ENCODE results near the gene JAML.

JAML gene

DNA sequence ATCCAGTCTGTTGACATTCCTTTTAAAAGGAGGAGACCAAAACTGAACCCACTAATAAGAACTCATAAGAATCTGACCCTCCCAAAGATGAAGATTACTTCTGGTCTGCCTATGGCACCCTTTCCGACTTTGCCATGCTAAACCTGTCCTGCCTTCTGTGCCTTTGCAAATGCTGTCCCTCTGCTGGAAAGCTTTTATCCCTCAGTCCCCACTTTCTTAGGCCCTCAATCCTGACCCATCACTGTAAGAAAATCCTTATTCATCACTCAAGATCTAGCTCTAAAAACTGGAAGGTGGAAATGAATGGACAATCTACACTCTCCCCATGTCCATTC lies 16.9 kb upstream of the JAML start:
- H3K4me1 ChIP-seq (ENCODE audit: control insufficient read depth in 5 of 5, insufficient read depth in 5 of 5, low read length in 5 of 5) = peaks cover 0 to 23% (median 0%) of the 10 kb centered on the region in 5 donors
- H3K9ac ChIP-seq (ENCODE audit: low read length in 5 of 5) = peak overlapping the region in 1 of 5 donors; percentile 40

DNA sequence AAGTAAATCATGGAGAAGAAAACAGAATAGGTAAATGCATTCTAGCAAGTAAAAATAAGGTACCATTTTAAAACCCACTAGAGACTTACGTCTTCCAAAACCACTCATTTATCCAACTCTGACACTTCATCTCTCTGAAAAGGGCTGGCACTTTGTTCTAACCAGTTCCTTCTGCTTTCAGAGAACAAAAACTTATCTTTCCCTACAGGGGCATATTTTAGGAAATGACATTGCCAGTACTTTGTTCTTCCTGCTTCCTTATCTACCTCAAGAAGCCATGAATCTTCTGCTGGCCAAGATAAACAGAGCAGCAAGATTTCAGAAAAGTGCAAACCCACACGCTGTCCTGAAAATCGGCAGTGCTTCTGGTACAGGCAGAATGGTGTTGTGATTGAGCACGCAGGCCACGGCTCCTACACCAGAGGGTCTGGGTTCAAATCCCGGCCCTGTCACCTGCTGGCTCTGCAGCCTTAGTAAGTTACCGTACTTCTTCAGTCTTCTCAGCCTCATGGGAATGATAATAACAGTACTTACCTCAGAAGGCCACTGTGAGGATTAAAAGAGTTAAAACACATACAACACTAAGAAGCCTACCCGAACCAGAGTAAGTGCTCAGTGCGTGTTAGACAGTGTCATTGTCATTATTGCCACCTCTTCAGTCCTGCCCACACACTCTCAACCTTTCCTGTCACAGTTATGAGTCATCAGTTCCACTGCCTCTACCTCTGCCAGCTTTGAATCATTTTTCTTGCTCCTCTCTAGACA lies 16.4 kb upstream of the JAML start:
- no peak overlapping the region for H3K27ac ChIP-seq (ENCODE audit: low read depth, low read length)
- no peak overlapping the region for H3K4me3 ChIP-seq (ENCODE audit: low read depth in 1 of 5, low read length in 5 of 5)
- no peaks in the 10 kb centered on the region for H3K9me3 ChIP-seq (ENCODE audit: control insufficient read depth in 5 of 5, low read length in 5 of 5)
- H3K27me3 ChIP-seq (ENCODE audit: control insufficient read depth in 5 of 5, insufficient read depth in 4 of 5, low read length in 5 of 5) = peaks cover 0 to 5% (median 3%) of the 10 kb centered on the region in 5 donors
- H3K9ac ChIP-seq (ENCODE audit: low read length in 5 of 5) = peak overlapping the region in 1 of 5 donors; percentile 40
- H3K4me1 ChIP-seq (ENCODE audit: control insufficient read depth in 5 of 5, insufficient read depth in 5 of 5, low read length in 5 of 5) = peaks cover 0 to 23% (median 0%) of the 10 kb centered on the region in 5 donors
- H3K36me3 ChIP-seq (ENCODE audit: control insufficient read depth in 5 of 5, insufficient read depth in 5 of 5, low read length in 5 of 5) = no peaks in the 10 kb centered on the region

More for the DNA sequence above, 16.9 kb upstream of the JAML start:
- Histone ChIP-seq H3K4me3 (ENCODE audit: low read depth in 1 of 5, low read length in 5 of 5) (no peak overlapping the region), H3K9me3 (ENCODE audit: control insufficient read depth in 5 of 5, low read length in 5 of 5) (no peaks in the 10 kb centered on the region), H3K27ac (ENCODE audit: low read depth, low read length) (no peak overlapping the region), H3K36me3 (ENCODE audit: control insufficient read depth in 5 of 5, insufficient read depth in 5 of 5, low read length in 5 of 5) (no peaks in the 10 kb centered on the region), H3K27me3 (ENCODE audit: control insufficient read depth in 5 of 5, insufficient read depth in 4 of 5, low read length in 5 of 5) (peaks cover 0 to 5% (median 3%) of the 10 kb centered on the region in 5 donors)

DNA sequence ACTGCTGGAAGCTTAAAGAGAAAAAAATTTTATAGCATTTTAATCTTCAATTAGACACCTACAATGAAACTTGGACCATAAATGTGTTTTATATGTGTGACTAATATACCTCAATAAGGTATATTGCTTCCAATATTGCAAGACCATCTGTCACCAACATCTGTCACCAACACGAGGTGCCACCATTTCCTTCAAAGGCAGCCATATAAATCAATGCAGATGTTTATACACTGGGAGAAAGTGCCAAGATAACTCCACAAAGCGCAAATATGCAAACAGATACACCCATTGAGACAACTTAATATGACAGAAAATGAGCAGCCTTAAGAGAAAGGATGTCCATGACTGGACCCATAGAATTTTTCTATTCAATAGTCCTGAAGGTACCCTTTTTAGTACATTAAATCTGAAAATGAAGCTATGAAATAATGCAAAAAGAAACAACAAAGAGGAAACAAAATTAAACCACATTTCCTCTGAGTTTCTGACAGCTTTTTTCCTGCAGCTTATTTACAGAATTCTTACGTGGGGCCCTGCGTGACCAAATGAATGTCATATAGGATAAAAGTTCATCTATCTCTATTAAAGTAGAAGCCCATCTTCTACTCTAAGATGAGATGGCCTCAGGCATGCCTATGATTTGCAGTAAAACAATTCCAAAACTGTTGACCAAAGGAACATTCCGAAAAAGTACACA lies 14.8 kb upstream of the JAML start:
- Histone ChIP-seq H3K4me1 (ENCODE audit: control insufficient read depth in 5 of 5, insufficient read depth in 5 of 5, low read length in 5 of 5) (peaks cover 0 to 23% (median 0%) of the 10 kb centered on the region in 5 donors), H3K4me3 (ENCODE audit: low read depth in 1 of 5, low read length in 5 of 5) (no peak overlapping the region), H3K36me3 (ENCODE audit: control insufficient read depth in 5 of 5, insufficient read depth in 5 of 5, low read length in 5 of 5) (no peaks in the 10 kb centered on the region), H3K9me3 (ENCODE audit: control insufficient read depth in 5 of 5, low read length in 5 of 5) (no peaks in the 10 kb centered on the region), H3K27me3 (ENCODE audit: control insufficient read depth in 5 of 5, insufficient read depth in 4 of 5, low read length in 5 of 5) (peaks cover 0 to 5% (median 3%) of the 10 kb centered on the region in 5 donors), H3K9ac (ENCODE audit: low read length in 5 of 5) (no peak overlapping the region), H3K27ac (ENCODE audit: low read depth, low read length) (no peak overlapping the region)

GRCh38 chr11:118238929-118239328 lies 14.1 kb upstream of the JAML start:
- H3K4me3 ChIP-seq (ENCODE audit: low read depth in 1 of 5, low read length in 5 of 5) = no peak overlapping the region
- peaks cover 0 to 3% (median 1%) of the 10 kb centered on the region in 5 donors for H3K27me3 ChIP-seq (ENCODE audit: control insufficient read depth in 5 of 5, insufficient read depth in 4 of 5, low read length in 5 of 5)
- no peak overlapping the region for H3K27ac ChIP-seq (ENCODE audit: low read depth, low read length)
- no peaks in the 10 kb centered on the region for H3K36me3 ChIP-seq (ENCODE audit: control insufficient read depth in 5 of 5, insufficient read depth in 5 of 5, low read length in 5 of 5)
- peaks cover 0 to 23% (median 0%) of the 10 kb centered on the region in 5 donors for H3K4me1 ChIP-seq (ENCODE audit: control insufficient read depth in 5 of 5, insufficient read depth in 5 of 5, low read length in 5 of 5)
- H3K9me3 ChIP-seq (ENCODE audit: control insufficient read depth in 5 of 5, low read length in 5 of 5) = no peaks in the 10 kb centered on the region
- no peak overlapping the region for H3K9ac ChIP-seq (ENCODE audit: low read length in 5 of 5)

GRCh38 chr11:118238421-118238820 lies 13.6 kb upstream of the JAML start:
- H3K4me3 ChIP-seq (ENCODE audit: low read depth in 1 of 5, low read length in 5 of 5) = no peak overlapping the region
- no peaks in the 10 kb centered on the region for H3K36me3 ChIP-seq (ENCODE audit: control insufficient read depth in 5 of 5, insufficient read depth in 5 of 5, low read length in 5 of 5)
- H3K27me3 ChIP-seq (ENCODE audit: control insufficient read depth in 5 of 5, insufficient read depth in 4 of 5, low read length in 5 of 5) = peaks cover 0 to 6% (median 2%) of the 10 kb centered on the region in 5 donors
- H3K4me1 ChIP-seq (ENCODE audit: control insufficient read depth in 5 of 5, insufficient read depth in 5 of 5, low read length in 5 of 5) = peaks cover 0 to 23% (median 0%) of the 10 kb centered on the region in 5 donors
- no peaks in the 10 kb centered on the region for H3K9me3 ChIP-seq (ENCODE audit: control insufficient read depth in 5 of 5, low read length in 5 of 5)
- H3K9ac ChIP-seq (ENCODE audit: low read length in 5 of 5) = no peak overlapping the region
- H3K27ac ChIP-seq (ENCODE audit: low read depth, low read length) = no peak overlapping the region

DNA sequence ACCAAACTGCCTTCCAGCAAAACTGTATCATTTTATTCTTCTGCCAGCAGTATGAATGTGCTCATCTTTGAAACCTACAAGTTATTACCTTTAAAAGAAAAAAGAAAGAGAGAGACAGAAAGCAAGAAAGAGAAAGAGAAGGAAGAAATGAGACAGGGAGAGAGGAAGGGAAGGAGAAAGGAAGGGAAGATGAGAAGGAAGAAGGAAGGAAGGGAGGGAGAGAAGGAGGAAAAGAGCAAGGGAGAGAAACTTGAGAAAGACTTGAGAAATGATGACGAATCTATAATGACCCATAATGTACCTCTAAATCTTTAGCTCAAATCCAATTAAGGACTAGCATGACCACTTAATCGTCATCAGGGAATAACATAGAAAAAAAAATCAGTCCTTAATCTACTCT lies 11.4 kb upstream of the JAML start:
- peaks cover 0 to 18% (median 0%) of the 10 kb centered on the region in 5 donors for H3K4me1 ChIP-seq (ENCODE audit: control insufficient read depth in 5 of 5, insufficient read depth in 5 of 5, low read length in 5 of 5)
- H3K9ac ChIP-seq (ENCODE audit: low read length in 5 of 5) = no peak overlapping the region
- H3K4me3 ChIP-seq (ENCODE audit: low read depth in 1 of 5, low read length in 5 of 5) = no peak overlapping the region
- H3K9me3 ChIP-seq (ENCODE audit: control insufficient read depth in 5 of 5, low read length in 5 of 5) = no peaks in the 10 kb centered on the region
- peaks cover 0 to 6% (median under 1%) of the 10 kb centered on the region in 5 donors for H3K27me3 ChIP-seq (ENCODE audit: control insufficient read depth in 5 of 5, insufficient read depth in 4 of 5, low read length in 5 of 5)
- no peaks in the 10 kb centered on the region for H3K36me3 ChIP-seq (ENCODE audit: control insufficient read depth in 5 of 5, insufficient read depth in 5 of 5, low read length in 5 of 5)
- H3K27ac ChIP-seq (ENCODE audit: low read depth, low read length) = no peak overlapping the region

DNA sequence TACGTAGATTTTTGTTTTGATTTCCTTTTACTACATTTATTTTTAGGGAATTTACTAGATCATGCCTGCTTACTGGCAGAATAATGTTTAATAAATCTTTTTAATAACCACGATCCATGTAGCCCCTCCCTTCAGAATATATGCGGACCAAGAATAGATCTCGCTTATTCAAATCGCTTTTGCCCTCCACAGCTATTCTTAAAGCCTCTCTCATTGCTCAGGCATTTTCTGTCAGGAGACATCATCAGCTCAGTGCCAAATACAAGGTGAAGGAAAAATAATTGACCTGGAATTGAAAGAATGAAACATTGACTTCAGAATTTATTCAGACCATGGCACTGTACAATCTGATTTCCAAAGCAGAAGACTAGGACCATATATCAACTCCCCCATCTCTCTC lies 10.0 kb upstream of the JAML start:
- H3K4me1 ChIP-seq (ENCODE audit: control insufficient read depth in 5 of 5, insufficient read depth in 5 of 5, low read length in 5 of 5) = peaks cover 0 to 10% (median 0%) of the 10 kb centered on the region in 5 donors
- no peak overlapping the region for H3K4me3 ChIP-seq (ENCODE audit: low read depth in 1 of 5, low read length in 5 of 5)
- H3K36me3 ChIP-seq (ENCODE audit: control insufficient read depth in 5 of 5, insufficient read depth in 5 of 5, low read length in 5 of 5) = no peaks in the 10 kb centered on the region
- H3K27me3 ChIP-seq (ENCODE audit: control insufficient read depth in 5 of 5, insufficient read depth in 4 of 5, low read length in 5 of 5) = peaks cover 0 to 6% (median 0%) of the 10 kb centered on the region in 5 donors
- no peak overlapping the region for H3K9ac ChIP-seq (ENCODE audit: low read length in 5 of 5)
- no peak overlapping the region for H3K27ac ChIP-seq (ENCODE audit: low read depth, low read length)
- H3K9me3 ChIP-seq (ENCODE audit: control insufficient read depth in 5 of 5, low read length in 5 of 5) = no peaks in the 10 kb centered on the region

- Histone ChIP-seq H3K9ac (ENCODE audit: low read length in 5 of 5) (no peak overlapping the region), H3K4me1 (ENCODE audit: control insufficient read depth in 5 of 5, insufficient read depth in 5 of 5, low read length in 5 of 5) (peaks cover 0 to 5% (median 0%) of the 10 kb centered on the region in 5 donors), H3K27ac (ENCODE audit: low read depth, low read length) (no peak overlapping the region), H3K9me3 (ENCODE audit: control insufficient read depth in 5 of 5, low read length in 5 of 5) (no peaks in the 10 kb centered on the region), H3K27me3 (ENCODE audit: control insufficient read depth in 5 of 5, insufficient read depth in 4 of 5, low read length in 5 of 5) (peaks cover 0 to 6% (median 0%) of the 10 kb centered on the region in 5 donors), H3K4me3 (ENCODE audit: low read depth in 1 of 5, low read length in 5 of 5) (no peak overlapping the region), H3K36me3 (ENCODE audit: control insufficient read depth in 5 of 5, insufficient read depth in 5 of 5, low read length in 5 of 5) (no peaks in the 10 kb centered on the region)
Measured at GRCh38 chr11:118233850-118234249, 9.0 kb upstream of the JAML start.

GRCh38 chr11:118233377-118233776 lies 8.6 kb upstream of the JAML start:
- no peak overlapping the region for H3K4me3 ChIP-seq (ENCODE audit: low read depth in 1 of 5, low read length in 5 of 5)

GRCh38 chr11:118232659-118233058 lies 7.8 kb upstream of the JAML start:
- Histone ChIP-seq H3K27ac (ENCODE audit: low read depth, low read length) (no peak overlapping the region), H3K4me3 (ENCODE audit: low read depth in 1 of 5, low read length in 5 of 5) (no peak overlapping the region), H3K27me3 (ENCODE audit: control insufficient read depth in 5 of 5, insufficient read depth in 4 of 5, low read length in 5 of 5) (peaks cover 0 to 6% (median 0%) of the 10 kb centered on the region in 5 donors), H3K9ac (ENCODE audit: low read length in 5 of 5) (no peak overlapping the region), H3K9me3 (ENCODE audit: control insufficient read depth in 5 of 5, low read length in 5 of 5) (no peaks in the 10 kb centered on the region), H3K36me3 (ENCODE audit: control insufficient read depth in 5 of 5, insufficient read depth in 5 of 5, low read length in 5 of 5) (no peaks in the 10 kb centered on the region), H3K4me1 (ENCODE audit: control insufficient read depth in 5 of 5, insufficient read depth in 5 of 5, low read length in 5 of 5) (peaks cover 0 to 12% (median 3%) of the 10 kb centered on the region in 5 donors)

More at GRCh38 chr11:118233377-118233776, 8.6 kb upstream of the JAML start:
- peaks cover 0 to 6% (median 0%) of the 10 kb centered on the region in 5 donors for H3K27me3 ChIP-seq (ENCODE audit: control insufficient read depth in 5 of 5, insufficient read depth in 4 of 5, low read length in 5 of 5)
- no peak overlapping the region for H3K9ac ChIP-seq (ENCODE audit: low read length in 5 of 5)
- H3K9me3 ChIP-seq (ENCODE audit: control insufficient read depth in 5 of 5, low read length in 5 of 5) = no peaks in the 10 kb centered on the region
- peaks cover 0 to 8% (median 0%) of the 10 kb centered on the region in 5 donors for H3K4me1 ChIP-seq (ENCODE audit: control insufficient read depth in 5 of 5, insufficient read depth in 5 of 5, low read length in 5 of 5)
- H3K27ac ChIP-seq (ENCODE audit: low read depth, low read length) = no peak overlapping the region
- no peaks in the 10 kb centered on the region for H3K36me3 ChIP-seq (ENCODE audit: control insufficient read depth in 5 of 5, insufficient read depth in 5 of 5, low read length in 5 of 5)
